DMS53 (cell line): ENCODE measurements around the gene ZNRD2.
"Not testable (repeated sequence)": the region's sequence is repeated elsewhere in the genome, so short reads cannot be mapped to it uniquely, and the experiment has no call there.

Experiments used
- DNase-seq: peaks from one replicate; lab custom pipeline; 2025; lab: John Stamatoyannopoulos, UW

Gene ZNRD2

GRCh38 chr11:65555693-65556231, 14.5 kb upstream of the ZNRD2 start:
- DNase-seq = peak; percentile 67

GRCh38 chr11:65556470-65557279, 13.6 kb upstream of the ZNRD2 start:
- no peak for DNase-seq

- DNase-seq = peak; percentile 53
Observed at GRCh38 chr11:65557280-65558001, 12.8 kb upstream of the ZNRD2 start.

- DNase-seq = peak; percentile 92
Observed at GRCh38 chr11:65558002-65558929, 12.0 kb upstream of the ZNRD2 start, which contains the start of gene LTBP3. Gene LTBP3, minus strand, starts transcription at chr11:65558359. Its CDS starts 400 bp downstream, at chr11:65557959.

GRCh38 chr11:65558930-65559509, 11.3 kb upstream of the ZNRD2 start:
- DNase-seq = no peak

GRCh38 chr11:65559535-65559934, 10.7 kb upstream of the ZNRD2 start:
- peak; percentile 70 for DNase-seq

GRCh38 chr11:65559951-65560537, 10.2 kb upstream of the ZNRD2 start:
- DNase-seq = peak; percentile 96

- peak; percentile 63 for DNase-seq
Observed at GRCh38 chr11:65560555-65561418, 9.5 kb upstream of the ZNRD2 start.

GRCh38 chr11:65562020-65562419, 8.3 kb upstream of the ZNRD2 start:
- DNase-seq = no peak

GRCh38 chr11:65562788-65563187, 7.5 kb upstream of the ZNRD2 start:
- no peak for DNase-seq

GRCh38 chr11:65563601-65564000, 6.7 kb upstream of the ZNRD2 start:
- DNase-seq = no peak

- not testable (repeated sequence) for DNase-seq
Observed at GRCh38 chr11:65564879-65565559, 5.3 kb upstream of the ZNRD2 start.

GRCh38 chr11:65565624-65566453, 4.4 kb upstream of the ZNRD2 start:
- DNase-seq = no peak

GRCh38 chr11:65569164-65569972, 909 bp upstream of the ZNRD2 start:
- DNase-seq = peak; percentile 85

- peak; percentile 63 for DNase-seq
Observed at GRCh38 chr11:65571420-65571819, 1.1 kb downstream of the ZNRD2 start.

- DNase-seq = peak; percentile 87
Observed at GRCh38 chr11:65571940-65572339, 1.7 kb downstream of the ZNRD2 start.

- DNase-seq = peak; percentile 91
Observed at GRCh38 chr11:65572356-65573051, 2.2 kb downstream of the ZNRD2 start, which contains the start of gene FAM89B. Gene FAM89B, plus strand, starts transcription at chr11:65572538. Its CDS starts 132 bp downstream, at chr11:65572670.
